K562 (cell line): ENCODE measurements around the gene KDM5A. TPM values are rescaled to one million over a fixed set of nuclear protein-coding genes. Genes with fewer than 3 reads are reported as not detected.
A peak's percentile ranks its signal among the peaks of the same experiment; 100 is the strongest.

Source experiments
- ARNT ChIP-seq, 2 experiments: fragments of 450-650 bp; IDR thresholded peaks; 2 replicates each; pipeline ENCODE4 v1.6.1; 2016; ENCODE audit warnings: mild to moderate bottlenecking in 1 of 2
- CCNT2 ChIP-seq: IDR thresholded peaks from 2 replicates; pipeline ENCODE4 v1.6.1; 2011; ENCODE audit warnings: borderline replicate concordance, low read depth, mild to moderate bottlenecking, moderate library complexity, mixed read lengths, low read length; ENCODE audit not compliant: insufficient read length; ENCODE audit errors: extremely low read depth
- FOXK2 ChIP-seq, 2 experiments: fragments of 450-650 bp; IDR thresholded peaks in 1 of 2; conservative IDR thresholded peaks in 1 of 2; 2 replicates each; pipeline ENCODE4 v1.6.1; 2016; ENCODE audit warnings: low read depth in 2 of 2, mild to moderate bottlenecking in 1 of 2
- HDAC1 ChIP-seq, 2 experiments: fragments of 450-650 bp; IDR thresholded peaks; 2 replicates each; pipeline ENCODE4 v1.6.1; 2016 to 2017; ENCODE audit warnings: inconsistent platforms in 1 of 2, mild to moderate bottlenecking in 1 of 2, moderate library complexity in 1 of 2
- HINFP ChIP-seq: fragments of 450-650 bp; conservative IDR thresholded peaks from 2 replicates; pipeline ENCODE4 v1.6.1; 2016; ENCODE audit warnings: missing genetic modification characterization, low read depth, mild to moderate bottlenecking, control low read depth, missing compliant biosample characterization
- HMG20A ChIP-seq: fragments of 450-650 bp; formaldehyde crosslinking; conservative IDR thresholded peaks from 2 replicates; pipeline ENCODE4 v1.4.0; 2020; ENCODE audit warnings: mild to moderate bottlenecking, mixed read lengths
- JUNB ChIP-seq: fragments of 450-650 bp; formaldehyde crosslinking; conservative IDR thresholded peaks from 2 replicates; pipeline ENCODE4 v1.4.0; 2020; ENCODE audit warnings: mild to moderate bottlenecking
- MTA3 ChIP-seq: fragments of 450-650 bp; formaldehyde crosslinking; IDR thresholded peaks from 2 replicates; pipeline ENCODE4 v1.6.1; 2017; ENCODE audit warnings: mild to moderate bottlenecking, borderline replicate concordance
- MTF1 ChIP-seq: fragments of 250-450 bp; sonication (Bioruptor Pico); IDR thresholded peaks from 2 replicates; pipeline ENCODE4 v1.9.0; 2021; ENCODE audit warnings: moderate library complexity, mild to moderate bottlenecking, inconsistent platforms, borderline replicate concordance
- NCOA4 ChIP-seq: fragments of 450-650 bp; IDR thresholded peaks from 2 replicates; pipeline ENCODE4 v1.6.1; 2018; ENCODE audit warnings: mild to moderate bottlenecking; ENCODE audit not compliant: partially characterized antibody
- PHF20 ChIP-seq: fragments of 450-650 bp; IDR thresholded peaks from 2 replicates; pipeline ENCODE4 v1.6.1; 2018; ENCODE audit not compliant: partially characterized antibody
- PML ChIP-seq: IDR thresholded peaks from 2 replicates; pipeline ENCODE4 v1.6.1; 2012; ENCODE audit warnings: low read length, inconsistent platforms
- RBM14 ChIP-seq: fragments of 200-400 bp; formaldehyde crosslinking; IDR thresholded peaks from 2 replicates; pipeline ENCODE4 v1.6.1; 2018; ENCODE audit warnings: low read depth, mild to moderate bottlenecking, low read length, moderate library complexity, borderline replicate concordance; ENCODE audit not compliant: insufficient read depth
- RBM25 ChIP-seq: fragments of 200-400 bp; formaldehyde crosslinking; IDR thresholded peaks from 2 replicates; pipeline ENCODE4 v1.6.1; 2018; ENCODE audit warnings: low read length, low read depth, moderate library complexity; ENCODE audit not compliant: severe bottlenecking
- SIN3B ChIP-seq: fragments of 450-650 bp; IDR thresholded peaks from 2 replicates; pipeline ENCODE4 v1.6.1; 2017; ENCODE audit warnings: low read depth, mild to moderate bottlenecking, moderate library complexity
- SRSF3 ChIP-seq: fragments of 200-400 bp; formaldehyde crosslinking; IDR thresholded peaks from 2 replicates; pipeline ENCODE4 v1.6.1; 2016; ENCODE audit warnings: mild to moderate bottlenecking, low read length, moderate library complexity; ENCODE audit not compliant: insufficient read depth
- ZNF507 ChIP-seq: conservative IDR thresholded peaks from 2 replicates; pipeline ENCODE4 v1.6.1; 2017; ENCODE audit warnings: missing genetic modification characterization, missing compliant biosample characterization
- ZNF75A ChIP-seq: fragments of 450-650 bp; formaldehyde crosslinking; IDR thresholded peaks from 2 replicates; pipeline ENCODE4 v1.4.0; 2020; ENCODE audit warnings: mild to moderate bottlenecking
- polyA plus RNA-seq, 8 experiments: library from polyadenylated mRNA; depleted of rRNA in 4 of 8; stranded (reverse) in 5 of 8; unstranded in 3 of 8; fragments of >200 nt; fragmentation: Nextera tagmentation in 2 of 8; fragmentation: Illumina TruSeq in 1 of 8; extraction: Ambion mirVana in 2 of 8; extraction: Trizol in 1 of 8; gene quantifications; 2 replicates each; pipeline versions ENCODE4 v1.2.1 to v1.2.3, GENCODE V29; 2011 to 2014; ENCODE audit warnings: inconsistent platforms in 1 of 8, missing spikeins in 1 of 8
- total RNA-seq, 7 experiments: library from RNA; depleted of rRNA in 6 of 7; stranded (reverse); fragments of >200 nt in 6 of 7; fragmentation: Illumina TruSeq in 2 of 7; extraction: Trizol in 2 of 7; gene quantifications; 2 replicates each; pipeline versions ENCODE4 v1.2.1 to v1.2.3, GENCODE V29; 2011 to 2021; ENCODE audit warnings: low replicate concordance in 1 of 7
- TF ChIP-seq, protein P1 (sequence below): fragments of 450-650 bp; formaldehyde crosslinking; conservative IDR thresholded peaks from 2 replicates; pipeline ENCODE4 v1.4.0; 2022; ENCODE audit warnings: mild to moderate bottlenecking, missing genetic modification characterization

KDM5A gene
- total and polyA plus RNA-seq, 9 of the 15 experiments (the other 6 are each of a cell fraction or from before 2014, with no cell fraction given): 5.5 to 35.1 (median 13.1) TPM

GRCh38 chr12:401235-402028 lies 12.3 kb upstream of the KDM5A start, which contains the start of gene CCDC77 (continued):
- TF ChIP-seq SIN3B: no peak
- TF ChIP-seq MTF1 (CRISPR knock-in tag): no peak
- TF ChIP-seq FOXK2 (conservative IDR thresholded peaks at IDR 0.05 in 1 of 2, IDR thresholded peaks at IDR 0.05 in 1 of 2; ENCODE audit: low read depth in 2 of 2): 0 out of 4 replicates have a peak, but pooled peaks have one; percentile 29 to 35
- TF ChIP-seq RBM25: peak; percentile 94
- TF ChIP-seq, protein P1, sequence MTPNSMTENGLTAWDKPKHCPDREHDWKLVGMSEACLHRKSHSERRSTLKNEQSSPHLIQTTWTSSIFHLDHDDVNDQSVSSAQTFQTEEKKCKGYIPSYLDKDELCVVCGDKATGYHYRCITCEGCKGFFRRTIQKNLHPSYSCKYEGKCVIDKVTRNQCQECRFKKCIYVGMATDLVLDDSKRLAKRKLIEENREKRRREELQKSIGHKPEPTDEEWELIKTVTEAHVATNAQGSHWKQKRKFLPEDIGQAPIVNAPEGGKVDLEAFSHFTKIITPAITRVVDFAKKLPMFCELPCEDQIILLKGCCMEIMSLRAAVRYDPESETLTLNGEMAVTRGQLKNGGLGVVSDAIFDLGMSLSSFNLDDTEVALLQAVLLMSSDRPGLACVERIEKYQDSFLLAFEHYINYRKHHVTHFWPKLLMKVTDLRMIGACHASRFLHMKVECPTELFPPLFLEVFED (CRISPR knock-in tag): no peak
- no peak for TF ChIP-seq ZNF75A (CRISPR knock-in tag)
- TF ChIP-seq HMG20A: no peak
- TF ChIP-seq PML: no peak; the same call in 1 of the 2 replicates
- no peak for TF ChIP-seq SRSF3
- TF ChIP-seq MTA3: no peak; the same call in 1 of the 2 replicates
- no peak for TF ChIP-seq ZNF507 (tag)
- TF ChIP-seq HINFP (tag): no peak
- TF ChIP-seq PHF20: no peak
- no peak for TF ChIP-seq JUNB (CRISPR knock-in tag)
- TF ChIP-seq HDAC1 (IDR thresholded peaks at IDR 0.05): peak in 1 of 2 experiments; percentile 93; a peak in 2 of 4 replicates
- TF ChIP-seq ARNT (IDR thresholded peaks at IDR 0.05): no peak
- TF ChIP-seq RBM14: no peak
- no peak for TF ChIP-seq CCNT2
- no peak for TF ChIP-seq NCOA4
